Lower leg skin (tissue), 3 donors: Measurements from ENCODE around the gene MAOB.

ENCODE experiments used
- POLR2A ChIP-seq, 2 donors: fragments of 450-650 bp; IDR thresholded peaks; one replicate each; pipeline ENCODE4 v1.6.1; 2016 to 2017; ENCODE audit warnings: antibody characterized with exemption in 2 of 2, mild to moderate bottlenecking in 1 of 2, moderate library complexity in 1 of 2
- TF ChIP-seq, protein P1 (sequence below), 3 donors: fragments of 450-650 bp; IDR thresholded peaks; one replicate each; pipeline ENCODE4 v1.5.1; 2016; ENCODE audit warnings: antibody characterized with exemption in 3 of 3, mild to moderate bottlenecking in 3 of 3, moderate library complexity in 2 of 3

DNA sequence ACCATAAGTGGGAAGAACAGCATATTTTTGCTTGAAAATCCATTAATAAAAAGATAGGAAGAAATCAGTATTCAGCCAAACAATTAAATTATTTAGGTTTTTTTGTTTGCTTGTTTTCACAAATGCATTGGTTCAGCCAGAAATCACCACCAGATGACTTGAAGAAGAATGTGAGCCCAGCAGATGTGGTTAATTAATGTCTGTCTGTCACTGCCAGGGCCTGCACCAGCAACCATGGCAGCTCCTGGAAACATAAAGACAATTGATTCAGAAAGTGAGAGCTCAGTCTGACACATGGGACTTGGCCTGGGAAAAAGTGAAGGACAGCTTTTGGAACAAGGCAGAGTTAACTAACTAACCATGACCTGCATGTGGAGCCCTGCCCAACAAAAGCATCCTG lies 74.0 kb downstream of the MAOB start:
- TF ChIP-seq, protein P1, sequence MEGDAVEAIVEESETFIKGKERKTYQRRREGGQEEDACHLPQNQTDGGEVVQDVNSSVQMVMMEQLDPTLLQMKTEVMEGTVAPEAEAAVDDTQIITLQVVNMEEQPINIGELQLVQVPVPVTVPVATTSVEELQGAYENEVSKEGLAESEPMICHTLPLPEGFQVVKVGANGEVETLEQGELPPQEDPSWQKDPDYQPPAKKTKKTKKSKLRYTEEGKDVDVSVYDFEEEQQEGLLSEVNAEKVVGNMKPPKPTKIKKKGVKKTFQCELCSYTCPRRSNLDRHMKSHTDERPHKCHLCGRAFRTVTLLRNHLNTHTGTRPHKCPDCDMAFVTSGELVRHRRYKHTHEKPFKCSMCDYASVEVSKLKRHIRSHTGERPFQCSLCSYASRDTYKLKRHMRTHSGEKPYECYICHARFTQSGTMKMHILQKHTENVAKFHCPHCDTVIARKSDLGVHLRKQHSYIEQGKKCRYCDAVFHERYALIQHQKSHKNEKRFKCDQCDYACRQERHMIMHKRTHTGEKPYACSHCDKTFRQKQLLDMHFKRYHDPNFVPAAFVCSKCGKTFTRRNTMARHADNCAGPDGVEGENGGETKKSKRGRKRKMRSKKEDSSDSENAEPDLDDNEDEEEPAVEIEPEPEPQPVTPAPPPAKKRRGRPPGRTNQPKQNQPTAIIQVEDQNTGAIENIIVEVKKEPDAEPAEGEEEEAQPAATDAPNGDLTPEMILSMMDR (IDR thresholded peaks at IDR 0.05) = no peak
- TF ChIP-seq POLR2A (IDR thresholded peaks at IDR 0.05) = no peak
